Prostate gland (tissue), 2 donors: ENCODE data around the gene GREB1. TPM values are rescaled to one million over a fixed set of nuclear protein-coding genes. Genes with fewer than 3 reads are reported as not detected.

Experiments
- DNase-seq: peaks from one replicate; pipeline ENCODE4 v3.0.0-alpha.2; 2019; ENCODE audit warnings: low spot score
- H3K27ac ChIP-seq, 2 donors: fragments of 200-600 bp; sonication (generic); 2 replicates each; pipeline ENCODE4 v1.5.1; 2017 to 2019
- H3K27me3 ChIP-seq: fragments of 200-600 bp; sonication (generic); replicated peaks from 2 replicates; pipeline ENCODE4 v1.5.1; 2019; ENCODE audit not compliant: insufficient read depth
- H3K36me3 ChIP-seq, 2 donors: fragments of 200-600 bp; sonication (generic); 1 replicate in 1 of 2; 2 replicates in 1 of 2; pipeline versions ENCODE4 v1.5.1 to v1.8.1; 2017 to 2019
- H3K4me1 ChIP-seq: fragments of 200-600 bp; sonication (generic); replicated peaks from 2 replicates; pipeline ENCODE4 v1.5.1; 2019
- H3K4me3 ChIP-seq, 2 donors: fragments of 200-600 bp; sonication (generic); 2 replicates each; pipeline ENCODE4 v1.5.1; 2017 to 2019
- H3K9me3 ChIP-seq: fragments of 200-600 bp; sonication (generic); 2 replicates; pipeline ENCODE4 v1.5.1; 2017
- POLR2A ChIP-seq: fragments of 450-650 bp; IDR thresholded peaks from one replicate; pipeline ENCODE4 v1.6.1; 2016; ENCODE audit warnings: antibody characterized with exemption, mild to moderate bottlenecking
- POLR2AphosphoS5 ChIP-seq: sonication (generic); formaldehyde crosslinking; IDR thresholded peaks from one replicate; pipeline ENCODE4 v1.6.1; 2017; ENCODE audit warnings: antibody characterized with exemption
- WGBS: methylation state at CpG from one replicate; pipeline ENCODE4 v1.1.5; 2018; 5-methylcytosine and 5-hydroxymethylcytosine counted together
- intact Hi-C: fragments of 100-400 bp; cut with DNase I; formaldehyde crosslinking; loops from one replicate; pipeline ENCODE4 v1.14.2; 2022
- total RNA-seq, 2 donors: library from RNA; depleted of rRNA; stranded (reverse); fragments of >200 nt; gene quantifications; one replicate each; pipeline ENCODE4 v1.1.0, GENCODE V29; 2016
- TF ChIP-seq, protein P1 (sequence below), 4 experiments: fragments of 200-600 bp in 2 of 4; fragments of 450-650 bp in 2 of 4; sonication (generic) in 2 of 4; IDR thresholded peaks; 1 replicate in 3 of 4; 2 replicates in 1 of 4; pipeline ENCODE4 v1.5.1; 2016 to 2019; ENCODE audit warnings: antibody characterized with exemption in 4 of 4, mild to moderate bottlenecking in 2 of 4, moderate library complexity in 2 of 4

Gene GREB1, protein sequence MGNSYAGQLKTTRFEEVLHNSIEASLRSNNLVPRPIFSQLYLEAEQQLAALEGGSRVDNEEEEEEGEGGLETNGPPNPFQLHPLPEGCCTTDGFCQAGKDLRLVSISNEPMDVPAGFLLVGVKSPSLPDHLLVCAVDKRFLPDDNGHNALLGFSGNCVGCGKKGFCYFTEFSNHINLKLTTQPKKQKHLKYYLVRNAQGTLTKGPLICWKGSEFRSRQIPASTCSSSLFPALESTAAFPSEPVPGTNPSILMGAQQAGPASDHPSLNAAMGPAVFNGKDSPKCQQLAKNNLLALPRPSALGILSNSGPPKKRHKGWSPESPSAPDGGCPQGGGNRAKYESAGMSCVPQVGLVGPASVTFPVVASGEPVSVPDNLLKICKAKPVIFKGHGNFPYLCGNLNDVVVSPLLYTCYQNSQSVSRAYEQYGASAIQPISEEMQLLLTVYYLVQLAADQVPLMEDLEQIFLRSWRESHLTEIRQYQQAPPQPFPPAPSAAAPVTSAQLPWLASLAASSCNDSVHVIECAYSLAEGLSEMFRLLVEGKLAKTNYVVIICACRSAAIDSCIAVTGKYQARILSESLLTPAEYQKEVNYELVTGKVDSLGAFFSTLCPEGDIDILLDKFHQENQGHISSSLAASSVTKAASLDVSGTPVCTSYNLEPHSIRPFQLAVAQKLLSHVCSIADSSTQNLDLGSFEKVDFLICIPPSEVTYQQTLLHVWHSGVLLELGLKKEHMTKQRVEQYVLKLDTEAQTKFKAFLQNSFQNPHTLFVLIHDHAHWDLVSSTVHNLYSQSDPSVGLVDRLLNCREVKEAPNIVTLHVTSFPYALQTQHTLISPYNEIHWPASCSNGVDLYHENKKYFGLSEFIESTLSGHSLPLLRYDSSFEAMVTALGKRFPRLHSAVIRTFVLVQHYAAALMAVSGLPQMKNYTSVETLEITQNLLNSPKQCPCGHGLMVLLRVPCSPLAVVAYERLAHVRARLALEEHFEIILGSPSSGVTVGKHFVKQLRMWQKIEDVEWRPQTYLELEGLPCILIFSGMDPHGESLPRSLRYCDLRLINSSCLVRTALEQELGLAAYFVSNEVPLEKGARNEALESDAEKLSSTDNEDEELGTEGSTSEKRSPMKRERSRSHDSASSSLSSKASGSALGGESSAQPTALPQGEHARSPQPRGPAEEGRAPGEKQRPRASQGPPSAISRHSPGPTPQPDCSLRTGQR (N-terminal part only)
- 100 to 1,000 TPM; 224 to 392 TPM for total RNA-seq

DNA sequence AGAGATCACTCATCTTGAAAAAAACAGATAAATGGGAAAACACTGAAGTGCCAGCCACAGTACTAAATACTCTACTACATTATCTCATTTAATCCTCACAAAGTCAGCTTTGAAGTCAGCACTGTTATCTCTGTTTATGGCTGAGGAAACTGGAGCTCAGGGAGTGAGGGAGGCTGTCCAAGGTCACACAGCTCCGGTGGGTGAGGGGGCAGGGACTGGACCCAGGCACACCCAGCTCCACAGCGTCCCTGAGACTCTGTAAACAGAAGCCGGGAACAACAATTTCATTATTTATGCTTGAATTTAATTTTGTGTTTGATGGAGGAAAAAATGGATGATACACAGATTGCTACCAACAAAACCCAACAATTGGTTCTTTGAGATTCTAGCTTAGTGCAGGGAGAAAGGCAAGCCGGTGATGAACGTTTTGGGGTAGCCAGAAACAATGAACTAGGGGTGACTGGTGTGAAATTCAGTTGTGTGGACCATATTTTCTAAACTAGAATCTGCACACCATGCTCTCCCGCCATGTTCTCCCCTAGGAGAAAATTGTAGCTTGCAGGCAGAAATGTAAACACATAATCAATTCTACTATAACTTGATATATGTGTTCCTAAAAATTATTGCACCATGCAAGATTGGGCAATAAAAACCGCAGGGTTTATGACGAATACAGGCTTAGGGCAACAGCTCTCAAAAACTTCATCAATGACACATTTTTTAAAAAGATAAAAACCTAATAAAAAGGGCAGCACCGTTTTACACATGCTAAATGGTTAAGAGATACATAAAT, at the start of gene GREB1:
Gene GREB1 (plus strand): TSS at position 768 of the 793 bp plus-strand sequence. CDS start 22,570 bp downstream, outside the sequence.
- intact Hi-C loops, result no loop called here

DNA sequence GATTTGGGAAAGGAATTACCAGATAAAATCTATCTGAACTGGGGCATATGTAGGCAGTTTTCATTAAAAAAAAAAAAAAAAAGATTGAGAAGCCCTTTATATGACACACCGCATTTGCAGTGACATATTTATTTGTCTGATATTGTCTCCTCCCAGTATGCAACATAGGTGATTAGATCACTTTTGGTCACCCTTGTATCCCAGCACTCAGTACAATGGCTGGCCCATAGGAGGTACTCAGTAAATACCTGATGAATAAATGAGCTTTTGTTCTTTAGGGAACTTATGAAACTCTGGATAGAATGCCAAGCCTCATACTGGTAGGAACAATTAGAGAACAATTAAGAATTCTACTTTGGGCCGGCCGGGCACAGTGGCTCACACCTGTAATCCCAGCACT, 45.0 kb upstream of the GREB1 start:
- Histone ChIP-seq H3K4me3 (no peak overlapping the region), H3K4me1 (no peaks in the 10 kb centered on the region), H3K27ac (no peak overlapping the region), H3K27me3 (no peaks in the 10 kb centered on the region), H3K36me3 (no peaks in the 10 kb centered on the region), H3K9me3 (no peaks in the 10 kb centered on the region)
- intact Hi-C loops, result no loop called here
- TF ChIP-seq POLR2AphosphoS5 (no peak), POLR2A (no peak)
- TF ChIP-seq, protein P1, sequence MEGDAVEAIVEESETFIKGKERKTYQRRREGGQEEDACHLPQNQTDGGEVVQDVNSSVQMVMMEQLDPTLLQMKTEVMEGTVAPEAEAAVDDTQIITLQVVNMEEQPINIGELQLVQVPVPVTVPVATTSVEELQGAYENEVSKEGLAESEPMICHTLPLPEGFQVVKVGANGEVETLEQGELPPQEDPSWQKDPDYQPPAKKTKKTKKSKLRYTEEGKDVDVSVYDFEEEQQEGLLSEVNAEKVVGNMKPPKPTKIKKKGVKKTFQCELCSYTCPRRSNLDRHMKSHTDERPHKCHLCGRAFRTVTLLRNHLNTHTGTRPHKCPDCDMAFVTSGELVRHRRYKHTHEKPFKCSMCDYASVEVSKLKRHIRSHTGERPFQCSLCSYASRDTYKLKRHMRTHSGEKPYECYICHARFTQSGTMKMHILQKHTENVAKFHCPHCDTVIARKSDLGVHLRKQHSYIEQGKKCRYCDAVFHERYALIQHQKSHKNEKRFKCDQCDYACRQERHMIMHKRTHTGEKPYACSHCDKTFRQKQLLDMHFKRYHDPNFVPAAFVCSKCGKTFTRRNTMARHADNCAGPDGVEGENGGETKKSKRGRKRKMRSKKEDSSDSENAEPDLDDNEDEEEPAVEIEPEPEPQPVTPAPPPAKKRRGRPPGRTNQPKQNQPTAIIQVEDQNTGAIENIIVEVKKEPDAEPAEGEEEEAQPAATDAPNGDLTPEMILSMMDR (IDR thresholded peaks at IDR 0.05), result no peak
- no peak for DNase-seq
- 59% methylated on average over 3 of the region's 3 CpGs for WGBS

More for the DNA sequence above, at the start of gene GREB1:
- H3K9me3 ChIP-seq, result no peaks in the 10 kb centered on the region
- 56% methylated on average over 9 of the region's 9 CpGs for WGBS
- H3K4me3 ChIP-seq, result no peak within 1 kb of the TSS
- peaks cover 2% of the 10 kb centered on the region for H3K4me1 ChIP-seq
- no peak within 1 kb of the TSS for H3K27ac ChIP-seq
- no peak for DNase-seq
- H3K27me3 ChIP-seq, result no peaks in the 10 kb centered on the region
- TF ChIP-seq, protein P1 (IDR thresholded peaks at IDR 0.05), result no peak
- no peak for TF ChIP-seq POLR2A
- TF ChIP-seq POLR2AphosphoS5, result no peak
- no peaks in the 10 kb centered on the region for H3K36me3 ChIP-seq

DNA sequence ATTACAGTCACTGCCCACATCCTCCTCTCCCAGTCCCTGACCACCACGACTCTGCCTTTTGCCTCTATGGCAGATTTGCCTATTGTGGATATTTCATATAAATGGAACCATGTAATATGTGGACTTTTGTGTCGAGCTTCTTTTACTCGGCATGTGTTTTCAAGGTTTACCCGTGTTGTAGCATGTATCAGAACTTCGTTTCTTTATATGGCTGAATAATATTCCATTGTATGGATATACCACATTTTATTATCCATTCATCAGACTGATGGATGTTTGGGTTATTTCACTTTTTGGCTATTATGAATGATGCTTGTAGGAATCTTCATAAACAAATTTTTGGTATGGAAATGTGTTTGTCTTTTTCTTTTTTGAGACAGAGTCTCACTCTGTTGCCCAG, 43.7 kb upstream of the GREB1 start:
- over 99% methylated on average over 5 of the region's 5 CpGs for WGBS
- DNase-seq, result no peak
- H3K4me3 ChIP-seq, result no peak overlapping the region
- H3K27me3 ChIP-seq, result no peaks in the 10 kb centered on the region
- intact Hi-C loops, result no loop called here
- no peak for TF ChIP-seq POLR2A
- TF ChIP-seq, protein P1 (IDR thresholded peaks at IDR 0.05), result no peak
- TF ChIP-seq POLR2AphosphoS5, result no peak
- H3K27ac ChIP-seq, result no peak overlapping the region
- H3K9me3 ChIP-seq, result no peaks in the 10 kb centered on the region
- no peaks in the 10 kb centered on the region for H3K36me3 ChIP-seq
- H3K4me1 ChIP-seq, result no peaks in the 10 kb centered on the region

GRCh38 chr2:11491348-11491933, 42.4 kb upstream of the GREB1 start:
- intact Hi-C loops, result no loop called here
- TF ChIP-seq, protein P1 (IDR thresholded peaks at IDR 0.05), result no peak
- TF ChIP-seq POLR2A, result no peak
- no peak for TF ChIP-seq POLR2AphosphoS5
- Histone ChIP-seq H3K36me3 (no peaks in the 10 kb centered on the region), H3K9me3 (no peaks in the 10 kb centered on the region), H3K27ac (no peak overlapping the region), H3K27me3 (no peaks in the 10 kb centered on the region), H3K4me3 (no peak overlapping the region), H3K4me1 (no peaks in the 10 kb centered on the region)
- 63% methylated on average over 3 of the region's 3 CpGs for WGBS
- no peak for DNase-seq
